WTC11 (cell line): Measurements from ENCODE around the gene SLC16A10. TPM values are rescaled to one million over a fixed set of nuclear protein-coding genes. Genes with fewer than 3 reads are reported as not detected.
A peak's percentile ranks its signal among the peaks of the same experiment; 100 is the strongest.

Experiments
- EMX1 ChIP-seq: fragments of 250-450 bp; sonication (Bioruptor Pico); IDR thresholded peaks from 2 replicates; pipeline ENCODE4 v1.8.0; 2021; ENCODE audit warnings: mild to moderate bottlenecking
- HMGA2 ChIP-seq: fragments of 250-450 bp; sonication (Bioruptor Pico); IDR thresholded peaks from 2 replicates; pipeline ENCODE4 v1.4.0; 2021; ENCODE audit warnings: mild to moderate bottlenecking, moderate library complexity
- KAT7 ChIP-seq: sonication (generic); formaldehyde crosslinking; IDR thresholded peaks from 2 replicates; pipeline ENCODE4 v1.8.1; 2023; ENCODE audit warnings: missing genetic modification reagents, mild to moderate bottlenecking, borderline replicate concordance
- MXD4 ChIP-seq: fragments of 250-450 bp; sonication (Bioruptor Pico); IDR thresholded peaks from 2 replicates; pipeline ENCODE4 v1.8.0; 2021; ENCODE audit warnings: mild to moderate bottlenecking, moderate library complexity, borderline replicate concordance
- MYBL2 ChIP-seq: sonication (generic); formaldehyde crosslinking; IDR thresholded peaks from 2 replicates; pipeline ENCODE4 v1.8.1; 2023; ENCODE audit warnings: mild to moderate bottlenecking, moderate library complexity, missing genetic modification reagents
- NFATC4 ChIP-seq: fragments of 250-450 bp; sonication (Bioruptor Pico); IDR thresholded peaks from 2 replicates; pipeline ENCODE4 v1.9.0; 2021; ENCODE audit warnings: mild to moderate bottlenecking
- SP1 ChIP-seq: sonication (generic); formaldehyde crosslinking; conservative IDR thresholded peaks from 2 replicates; pipeline ENCODE4 v1.8.1; 2022; ENCODE audit warnings: missing genetic modification reagents
- total RNA-seq: library from RNA; stranded (reverse); gene quantifications from 3 replicates; pipeline ENCODE4 v1.2.3, GENCODE V29; 2021
- TF ChIP-seq, protein P1 (sequence below): sonication (generic); formaldehyde crosslinking; IDR thresholded peaks from 2 replicates; pipeline ENCODE4 v1.8.0; 2023; ENCODE audit warnings: missing genetic modification reagents, mild to moderate bottlenecking, borderline replicate concordance
- TF ChIP-seq, protein P2 (sequence below): sonication (generic); formaldehyde crosslinking; IDR thresholded peaks from 2 replicates; pipeline ENCODE4 v1.8.1; 2023; ENCODE audit warnings: mild to moderate bottlenecking, missing genetic modification reagents, moderate library complexity
- TF ChIP-seq, protein P3 (sequence below): sonication (generic); formaldehyde crosslinking; IDR thresholded peaks from 2 replicates; pipeline ENCODE4 v1.8.1; 2022; ENCODE audit warnings: missing genetic modification reagents, borderline replicate concordance
- TF ChIP-seq, protein P4 (sequence below): fragments of 250-450 bp; sonication (Bioruptor Pico); IDR thresholded peaks from 2 replicates; pipeline ENCODE4 v1.9.0; 2021; ENCODE audit warnings: mild to moderate bottlenecking
- TF ChIP-seq, protein P5 (sequence below): sonication (generic); formaldehyde crosslinking; IDR thresholded peaks from 2 replicates; pipeline ENCODE4 v1.8.0; 2022; ENCODE audit warnings: mild to moderate bottlenecking, missing genetic modification reagents
- TF ChIP-seq, protein P6 (sequence below): sonication (generic); formaldehyde crosslinking; IDR thresholded peaks from 2 replicates; pipeline ENCODE4 v1.8.1; 2023; ENCODE audit warnings: mild to moderate bottlenecking, missing genetic modification reagents, moderate library complexity
- TF ChIP-seq, protein P7 (sequence below): sonication (generic); formaldehyde crosslinking; conservative IDR thresholded peaks from 2 replicates; pipeline ENCODE4 v1.8.1; 2022; ENCODE audit warnings: mild to moderate bottlenecking, missing genetic modification reagents
- TF ChIP-seq, protein P8 (sequence below): fragments of 250-450 bp; sonication (Bioruptor Pico); IDR thresholded peaks from 2 replicates; pipeline ENCODE4 v2.1.2; 2022; ENCODE audit warnings: mild to moderate bottlenecking, moderate library complexity
- TF ChIP-seq, protein P9 (sequence below): sonication (generic); formaldehyde crosslinking; IDR thresholded peaks from 2 replicates; pipeline ENCODE4 v1.8.0; 2022; ENCODE audit warnings: mild to moderate bottlenecking, missing genetic modification reagents
- TF ChIP-seq, protein P10 (sequence below): sonication (generic); formaldehyde crosslinking; IDR thresholded peaks from 2 replicates; pipeline ENCODE4 v1.8.1; 2022; ENCODE audit warnings: mild to moderate bottlenecking, moderate library complexity, missing genetic modification reagents

Gene SLC16A10
- total RNA-seq, 1 experiment from 2014 or later, result 18.4 TPM

DNA sequence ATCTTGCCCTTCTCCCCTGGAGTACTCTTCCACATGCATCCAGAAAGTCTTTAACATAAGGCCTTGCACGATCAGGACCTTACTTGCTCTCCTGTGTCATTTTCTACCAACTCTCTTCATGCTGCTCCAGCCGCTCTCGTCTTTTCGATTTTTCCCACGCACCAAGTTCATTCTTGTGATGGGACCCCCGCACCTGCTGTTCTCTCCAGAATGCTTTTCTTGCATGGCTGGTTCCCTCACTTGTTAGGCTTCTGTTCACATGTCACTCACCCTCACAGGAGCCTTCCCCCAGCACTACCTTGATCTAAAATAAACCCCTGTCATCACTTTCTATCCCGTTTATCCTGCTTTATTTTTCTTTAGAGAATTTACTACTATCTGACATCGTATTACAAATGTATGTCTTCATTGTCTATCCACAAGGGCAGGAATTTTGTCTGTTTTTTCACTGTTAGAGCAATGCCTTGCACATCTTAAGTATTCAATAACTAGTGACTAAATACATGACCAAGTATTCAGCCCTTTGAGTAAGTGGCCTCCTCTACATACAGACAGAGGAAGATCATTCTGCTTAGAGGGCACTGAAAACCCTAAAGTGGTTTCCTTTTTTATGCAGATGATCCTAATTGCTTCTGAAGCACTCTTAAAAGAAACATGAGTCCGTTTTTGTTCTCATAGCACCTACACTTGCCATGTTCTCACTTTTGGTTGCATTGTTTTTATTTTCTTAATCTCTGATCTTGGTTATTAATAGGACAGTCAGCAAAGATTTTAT, 166.9 kb downstream of the SLC16A10 start (continued):
- TF ChIP-seq, protein P1, sequence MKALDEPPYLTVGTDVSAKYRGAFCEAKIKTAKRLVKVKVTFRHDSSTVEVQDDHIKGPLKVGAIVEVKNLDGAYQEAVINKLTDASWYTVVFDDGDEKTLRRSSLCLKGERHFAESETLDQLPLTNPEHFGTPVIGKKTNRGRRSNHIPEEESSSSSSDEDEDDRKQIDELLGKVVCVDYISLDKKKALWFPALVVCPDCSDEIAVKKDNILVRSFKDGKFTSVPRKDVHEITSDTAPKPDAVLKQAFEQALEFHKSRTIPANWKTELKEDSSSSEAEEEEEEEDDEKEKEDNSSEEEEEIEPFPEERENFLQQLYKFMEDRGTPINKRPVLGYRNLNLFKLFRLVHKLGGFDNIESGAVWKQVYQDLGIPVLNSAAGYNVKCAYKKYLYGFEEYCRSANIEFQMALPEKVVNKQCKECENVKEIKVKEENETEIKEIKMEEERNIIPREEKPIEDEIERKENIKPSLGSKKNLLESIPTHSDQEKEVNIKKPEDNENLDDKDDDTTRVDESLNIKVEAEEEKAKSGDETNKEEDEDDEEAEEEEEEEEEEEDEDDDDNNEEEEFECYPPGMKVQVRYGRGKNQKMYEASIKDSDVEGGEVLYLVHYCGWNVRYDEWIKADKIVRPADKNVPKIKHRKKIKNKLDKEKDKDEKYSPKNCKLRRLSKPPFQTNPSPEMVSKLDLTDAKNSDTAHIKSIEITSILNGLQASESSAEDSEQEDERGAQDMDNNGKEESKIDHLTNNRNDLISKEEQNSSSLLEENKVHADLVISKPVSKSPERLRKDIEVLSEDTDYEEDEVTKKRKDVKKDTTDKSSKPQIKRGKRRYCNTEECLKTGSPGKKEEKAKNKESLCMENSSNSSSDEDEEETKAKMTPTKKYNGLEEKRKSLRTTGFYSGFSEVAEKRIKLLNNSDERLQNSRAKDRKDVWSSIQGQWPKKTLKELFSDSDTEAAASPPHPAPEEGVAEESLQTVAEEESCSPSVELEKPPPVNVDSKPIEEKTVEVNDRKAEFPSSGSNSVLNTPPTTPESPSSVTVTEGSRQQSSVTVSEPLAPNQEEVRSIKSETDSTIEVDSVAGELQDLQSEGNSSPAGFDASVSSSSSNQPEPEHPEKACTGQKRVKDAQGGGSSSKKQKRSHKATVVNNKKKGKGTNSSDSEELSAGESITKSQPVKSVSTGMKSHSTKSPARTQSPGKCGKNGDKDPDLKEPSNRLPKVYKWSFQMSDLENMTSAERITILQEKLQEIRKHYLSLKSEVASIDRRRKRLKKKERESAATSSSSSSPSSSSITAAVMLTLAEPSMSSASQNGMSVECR (CRISPR knock-in tag), result no peak
- no peak for TF ChIP-seq NFATC4 (CRISPR knock-in tag)
- TF ChIP-seq, protein P2, sequence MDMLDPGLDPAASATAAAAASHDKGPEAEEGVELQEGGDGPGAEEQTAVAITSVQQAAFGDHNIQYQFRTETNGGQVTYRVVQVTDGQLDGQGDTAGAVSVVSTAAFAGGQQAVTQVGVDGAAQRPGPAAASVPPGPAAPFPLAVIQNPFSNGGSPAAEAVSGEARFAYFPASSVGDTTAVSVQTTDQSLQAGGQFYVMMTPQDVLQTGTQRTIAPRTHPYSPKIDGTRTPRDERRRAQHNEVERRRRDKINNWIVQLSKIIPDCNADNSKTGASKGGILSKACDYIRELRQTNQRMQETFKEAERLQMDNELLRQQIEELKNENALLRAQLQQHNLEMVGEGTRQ (CRISPR knock-in tag), result no peak
- TF ChIP-seq, protein P3, sequence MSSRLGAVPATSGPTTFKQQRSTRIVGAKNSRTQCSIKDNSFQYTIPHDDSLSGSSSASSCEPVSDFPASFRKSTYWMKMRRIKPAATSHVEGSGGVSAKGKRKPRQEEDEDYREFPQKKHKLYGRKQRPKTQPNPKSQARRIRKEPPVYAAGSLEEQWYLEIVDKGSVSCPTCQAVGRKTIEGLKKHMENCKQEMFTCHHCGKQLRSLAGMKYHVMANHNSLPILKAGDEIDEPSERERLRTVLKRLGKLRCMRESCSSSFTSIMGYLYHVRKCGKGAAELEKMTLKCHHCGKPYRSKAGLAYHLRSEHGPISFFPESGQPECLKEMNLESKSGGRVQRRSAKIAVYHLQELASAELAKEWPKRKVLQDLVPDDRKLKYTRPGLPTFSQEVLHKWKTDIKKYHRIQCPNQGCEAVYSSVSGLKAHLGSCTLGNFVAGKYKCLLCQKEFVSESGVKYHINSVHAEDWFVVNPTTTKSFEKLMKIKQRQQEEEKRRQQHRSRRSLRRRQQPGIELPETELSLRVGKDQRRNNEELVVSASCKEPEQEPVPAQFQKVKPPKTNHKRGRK, result no peak
- TF ChIP-seq, protein P4, sequence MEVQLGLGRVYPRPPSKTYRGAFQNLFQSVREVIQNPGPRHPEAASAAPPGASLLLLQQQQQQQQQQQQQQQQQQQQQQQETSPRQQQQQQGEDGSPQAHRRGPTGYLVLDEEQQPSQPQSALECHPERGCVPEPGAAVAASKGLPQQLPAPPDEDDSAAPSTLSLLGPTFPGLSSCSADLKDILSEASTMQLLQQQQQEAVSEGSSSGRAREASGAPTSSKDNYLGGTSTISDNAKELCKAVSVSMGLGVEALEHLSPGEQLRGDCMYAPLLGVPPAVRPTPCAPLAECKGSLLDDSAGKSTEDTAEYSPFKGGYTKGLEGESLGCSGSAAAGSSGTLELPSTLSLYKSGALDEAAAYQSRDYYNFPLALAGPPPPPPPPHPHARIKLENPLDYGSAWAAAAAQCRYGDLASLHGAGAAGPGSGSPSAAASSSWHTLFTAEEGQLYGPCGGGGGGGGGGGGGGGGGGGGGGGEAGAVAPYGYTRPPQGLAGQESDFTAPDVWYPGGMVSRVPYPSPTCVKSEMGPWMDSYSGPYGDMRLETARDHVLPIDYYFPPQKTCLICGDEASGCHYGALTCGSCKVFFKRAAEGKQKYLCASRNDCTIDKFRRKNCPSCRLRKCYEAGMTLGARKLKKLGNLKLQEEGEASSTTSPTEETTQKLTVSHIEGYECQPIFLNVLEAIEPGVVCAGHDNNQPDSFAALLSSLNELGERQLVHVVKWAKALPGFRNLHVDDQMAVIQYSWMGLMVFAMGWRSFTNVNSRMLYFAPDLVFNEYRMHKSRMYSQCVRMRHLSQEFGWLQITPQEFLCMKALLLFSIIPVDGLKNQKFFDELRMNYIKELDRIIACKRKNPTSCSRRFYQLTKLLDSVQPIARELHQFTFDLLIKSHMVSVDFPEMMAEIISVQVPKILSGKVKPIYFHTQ (CRISPR knock-in tag), result no peak
- TF ChIP-seq, protein P5, sequence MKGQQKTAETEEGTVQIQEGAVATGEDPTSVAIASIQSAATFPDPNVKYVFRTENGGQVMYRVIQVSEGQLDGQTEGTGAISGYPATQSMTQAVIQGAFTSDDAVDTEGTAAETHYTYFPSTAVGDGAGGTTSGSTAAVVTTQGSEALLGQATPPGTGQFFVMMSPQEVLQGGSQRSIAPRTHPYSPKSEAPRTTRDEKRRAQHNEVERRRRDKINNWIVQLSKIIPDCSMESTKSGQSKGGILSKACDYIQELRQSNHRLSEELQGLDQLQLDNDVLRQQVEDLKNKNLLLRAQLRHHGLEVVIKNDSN (CRISPR knock-in tag), result no peak
- TF ChIP-seq, protein P6, sequence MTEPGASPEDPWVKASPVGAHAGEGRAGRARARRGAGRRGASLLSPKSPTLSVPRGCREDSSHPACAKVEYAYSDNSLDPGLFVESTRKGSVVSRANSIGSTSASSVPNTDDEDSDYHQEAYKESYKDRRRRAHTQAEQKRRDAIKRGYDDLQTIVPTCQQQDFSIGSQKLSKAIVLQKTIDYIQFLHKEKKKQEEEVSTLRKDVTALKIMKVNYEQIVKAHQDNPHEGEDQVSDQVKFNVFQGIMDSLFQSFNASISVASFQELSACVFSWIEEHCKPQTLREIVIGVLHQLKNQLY (CRISPR knock-in tag), result no peak
- no peak for TF ChIP-seq EMX1 (CRISPR knock-in tag)
- TF ChIP-seq, protein P7, sequence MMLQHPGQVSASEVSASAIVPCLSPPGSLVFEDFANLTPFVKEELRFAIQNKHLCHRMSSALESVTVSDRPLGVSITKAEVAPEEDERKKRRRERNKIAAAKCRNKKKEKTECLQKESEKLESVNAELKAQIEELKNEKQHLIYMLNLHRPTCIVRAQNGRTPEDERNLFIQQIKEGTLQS (CRISPR knock-in tag), result no peak
- no peak for TF ChIP-seq KAT7 (CRISPR knock-in tag)
- TF ChIP-seq SP1 (CRISPR knock-in tag), result 0 out of 2 replicates have a peak, but pooled peaks have one; percentile 5
- no peak for TF ChIP-seq MXD4 (CRISPR knock-in tag)
- TF ChIP-seq HMGA2, result no peak
- TF ChIP-seq, protein P8, sequence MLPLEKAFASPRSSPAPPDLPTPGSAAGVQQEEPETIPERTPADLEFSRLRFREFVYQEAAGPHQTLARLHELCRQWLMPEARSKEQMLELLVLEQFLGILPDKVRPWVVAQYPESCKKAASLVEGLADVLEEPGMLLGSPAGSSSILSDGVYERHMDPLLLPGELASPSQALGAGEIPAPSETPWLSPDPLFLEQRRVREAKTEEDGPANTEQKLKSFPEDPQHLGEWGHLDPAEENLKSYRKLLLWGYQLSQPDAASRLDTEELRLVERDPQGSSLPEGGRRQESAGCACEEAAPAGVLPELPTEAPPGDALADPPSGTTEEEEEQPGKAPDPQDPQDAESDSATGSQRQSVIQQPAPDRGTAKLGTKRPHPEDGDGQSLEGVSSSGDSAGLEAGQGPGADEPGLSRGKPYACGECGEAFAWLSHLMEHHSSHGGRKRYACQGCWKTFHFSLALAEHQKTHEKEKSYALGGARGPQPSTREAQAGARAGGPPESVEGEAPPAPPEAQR, result no peak
- TF ChIP-seq, protein P9, sequence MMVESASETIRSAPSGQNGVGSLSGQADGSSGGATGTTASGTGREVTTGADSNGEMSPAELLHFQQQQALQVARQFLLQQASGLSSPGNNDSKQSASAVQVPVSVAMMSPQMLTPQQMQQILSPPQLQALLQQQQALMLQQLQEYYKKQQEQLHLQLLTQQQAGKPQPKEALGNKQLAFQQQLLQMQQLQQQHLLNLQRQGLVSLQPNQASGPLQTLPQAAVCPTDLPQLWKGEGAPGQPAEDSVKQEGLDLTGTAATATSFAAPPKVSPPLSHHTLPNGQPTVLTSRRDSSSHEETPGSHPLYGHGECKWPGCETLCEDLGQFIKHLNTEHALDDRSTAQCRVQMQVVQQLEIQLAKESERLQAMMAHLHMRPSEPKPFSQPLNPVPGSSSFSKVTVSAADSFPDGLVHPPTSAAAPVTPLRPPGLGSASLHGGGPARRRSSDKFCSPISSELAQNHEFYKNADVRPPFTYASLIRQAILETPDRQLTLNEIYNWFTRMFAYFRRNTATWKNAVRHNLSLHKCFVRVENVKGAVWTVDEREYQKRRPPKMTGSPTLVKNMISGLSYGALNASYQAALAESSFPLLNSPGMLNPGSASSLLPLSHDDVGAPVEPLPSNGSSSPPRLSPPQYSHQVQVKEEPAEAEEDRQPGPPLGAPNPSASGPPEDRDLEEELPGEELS (CRISPR knock-in tag), result no peak
- no peak for TF ChIP-seq MYBL2 (CRISPR knock-in tag)
- TF ChIP-seq, protein P10, sequence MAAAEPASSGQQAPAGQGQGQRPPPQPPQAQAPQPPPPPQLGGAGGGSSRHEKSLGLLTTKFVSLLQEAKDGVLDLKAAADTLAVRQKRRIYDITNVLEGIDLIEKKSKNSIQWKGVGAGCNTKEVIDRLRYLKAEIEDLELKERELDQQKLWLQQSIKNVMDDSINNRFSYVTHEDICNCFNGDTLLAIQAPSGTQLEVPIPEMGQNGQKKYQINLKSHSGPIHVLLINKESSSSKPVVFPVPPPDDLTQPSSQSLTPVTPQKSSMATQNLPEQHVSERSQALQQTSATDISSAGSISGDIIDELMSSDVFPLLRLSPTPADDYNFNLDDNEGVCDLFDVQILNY, result no peak
